Activated CD8-positive, alpha-beta memory T cell treated with anti-CD3 and anti-CD28 coated beads for 1 hour (primary cell): ENCODE results near the gene PREX1.
"Not testable (repeated sequence)": the region's sequence is repeated elsewhere in the genome, so short reads cannot be mapped to it uniquely, and the experiment has no call there.

Experiments used
- DNase-seq, 2 donors: peaks; one replicate each; pipeline ENCODE4 v3.0.0-alpha.2; 2020; ENCODE audit warnings: low read depth in 1 of 2; ENCODE audit errors: extremely low read depth in 1 of 2

The PREX1 gene

DNA sequence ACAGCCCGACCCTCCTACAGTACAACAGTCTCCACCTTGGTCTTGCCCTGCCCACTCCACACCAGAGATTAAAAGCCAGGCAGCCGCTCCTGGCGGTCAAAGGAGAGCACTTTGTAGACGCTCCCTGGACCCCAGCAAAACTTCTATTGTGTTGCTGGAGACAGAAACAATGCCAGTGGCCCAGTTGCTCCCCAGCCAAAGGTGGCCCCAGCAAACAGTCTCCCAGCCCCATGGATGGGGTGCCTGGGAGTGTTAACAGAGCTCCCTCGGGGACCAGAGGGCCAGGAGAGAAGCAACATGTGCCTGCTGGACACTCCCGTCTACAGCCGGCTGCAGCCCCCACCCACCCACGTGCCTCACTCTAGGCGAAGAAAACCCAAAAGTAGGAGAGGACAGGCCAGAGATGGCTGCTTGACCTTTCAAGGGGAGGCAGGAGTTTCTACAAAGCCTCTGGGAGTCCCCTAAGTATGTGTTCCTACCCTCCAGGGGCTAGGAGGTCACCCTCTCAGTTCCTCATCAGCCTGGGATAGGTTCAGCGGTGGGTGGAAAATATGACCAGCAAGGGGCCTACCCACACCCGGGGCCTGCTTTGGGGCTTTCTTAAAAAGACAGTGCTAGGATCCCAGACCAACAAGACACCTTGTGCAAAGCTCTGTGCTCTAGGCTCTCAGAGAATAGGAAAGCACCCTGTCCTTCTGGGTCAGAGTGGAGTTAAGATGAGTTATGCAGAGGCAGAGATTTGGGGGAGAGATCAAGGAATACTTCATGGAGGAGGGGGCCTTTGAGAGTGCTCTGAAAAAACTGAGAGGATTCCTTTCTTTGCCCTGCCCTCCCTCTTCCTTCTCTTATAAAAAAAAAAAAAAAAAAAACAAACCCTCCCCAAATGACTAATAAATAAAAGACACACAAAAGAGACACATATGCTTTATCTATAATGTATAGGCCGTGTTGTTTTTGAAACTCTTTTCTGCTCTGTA is 19.0 kb upstream of the PREX1 start:
- DNase-seq = no peak

DNA sequence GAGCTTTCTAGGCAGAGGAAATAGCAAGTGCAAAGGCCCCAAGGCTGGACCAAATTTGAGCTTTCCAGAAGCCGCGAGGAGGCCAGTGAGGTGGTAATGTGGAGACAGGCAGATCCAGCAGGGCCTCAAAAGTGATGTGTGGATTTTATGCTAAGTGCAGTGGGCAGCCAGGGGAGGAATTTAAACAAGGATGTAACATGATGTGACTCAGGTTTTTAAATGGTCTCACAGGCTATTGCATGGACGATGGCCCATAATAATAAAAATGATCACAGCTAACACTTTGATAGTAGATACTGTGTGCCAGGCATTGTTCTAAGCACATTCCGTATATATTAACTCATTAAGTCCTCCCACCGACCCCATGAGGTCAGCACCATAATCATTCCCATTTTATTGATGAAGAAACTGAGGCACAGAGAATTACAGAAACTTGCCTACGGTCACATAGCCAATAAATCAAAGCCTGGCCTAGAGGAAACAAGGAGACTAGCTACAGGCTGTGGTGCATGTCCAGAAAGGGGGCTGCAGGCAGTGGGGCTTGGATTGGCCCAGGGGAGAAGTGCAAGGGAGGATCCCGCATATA is 18.0 kb upstream of the PREX1 start:
- DNase-seq = no peak

DNA sequence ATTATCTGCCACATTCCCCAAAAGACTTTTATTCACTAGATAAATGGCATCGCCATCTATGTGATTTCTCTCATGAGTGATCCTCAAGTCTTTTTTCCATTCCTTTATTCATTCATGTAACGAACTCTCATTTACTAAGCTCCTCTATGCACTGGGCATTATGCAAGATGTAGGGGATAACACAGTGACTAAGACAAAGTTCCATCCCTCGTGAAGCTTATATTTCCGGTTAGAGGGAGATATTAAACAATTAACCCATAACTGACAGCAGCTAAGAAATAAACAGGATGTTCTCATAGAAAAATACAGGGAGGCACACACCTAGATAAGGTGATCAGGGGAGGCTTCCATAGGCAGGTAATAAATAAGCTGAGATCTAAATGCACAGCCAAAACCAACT is 17.2 kb upstream of the PREX1 start:
- DNase-seq = no peak

DNA sequence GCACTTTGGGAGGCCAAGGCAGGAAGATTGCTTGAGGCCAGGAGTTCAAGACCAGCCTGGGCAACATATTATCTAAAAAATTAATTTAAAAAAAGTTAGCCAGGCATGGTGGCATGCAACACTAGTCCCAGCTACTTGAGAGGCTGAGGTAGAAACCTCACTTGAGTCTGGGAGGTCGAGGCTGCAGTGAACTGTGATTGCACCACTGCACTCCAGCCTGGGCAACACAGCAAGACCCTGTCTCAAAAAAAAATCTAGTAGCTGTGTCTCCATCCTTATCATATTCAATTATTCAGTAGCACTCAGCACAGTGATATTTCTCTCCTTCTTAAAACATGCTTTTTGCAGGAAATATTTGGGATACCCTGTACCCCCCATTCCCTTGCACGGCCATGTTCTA is 16.1 kb upstream of the PREX1 start:
- DNase-seq = not testable (repeated sequence)

DNA sequence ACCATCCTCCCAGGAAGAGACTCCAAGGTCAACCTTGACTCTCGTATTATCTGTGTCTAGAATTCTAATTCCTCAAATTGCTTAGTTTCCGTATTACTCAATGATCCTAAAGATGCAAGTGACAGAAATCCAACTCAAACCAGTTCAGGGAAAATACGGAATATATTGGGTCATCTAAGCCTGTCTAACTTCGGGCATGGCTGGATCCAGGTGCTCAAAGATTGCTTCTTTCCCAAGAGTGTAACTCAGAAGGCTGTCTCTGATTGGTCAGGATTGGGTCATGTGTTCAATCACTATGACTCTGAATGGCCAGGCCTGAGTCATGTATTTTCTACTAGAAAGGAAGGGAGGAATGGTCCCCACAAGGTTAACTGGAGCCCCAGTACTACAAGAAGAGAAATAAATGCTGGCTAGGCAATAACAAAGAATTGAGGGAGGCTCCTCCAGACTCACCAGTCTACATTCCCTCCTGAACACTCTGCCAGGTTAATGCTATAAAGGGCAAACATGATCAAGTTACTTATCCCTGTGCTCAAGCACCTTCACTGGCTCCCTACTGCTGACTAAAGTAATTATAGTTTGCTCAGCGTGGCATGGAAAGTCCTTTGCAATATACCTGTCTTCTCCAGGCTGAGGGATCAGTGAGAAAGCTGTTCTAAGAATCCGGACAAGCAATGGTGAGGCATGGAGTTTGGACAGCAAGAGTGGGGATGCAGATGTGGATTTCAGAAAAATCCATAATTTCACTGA is 15.4 kb upstream of the PREX1 start:
- no peak for DNase-seq

DNA sequence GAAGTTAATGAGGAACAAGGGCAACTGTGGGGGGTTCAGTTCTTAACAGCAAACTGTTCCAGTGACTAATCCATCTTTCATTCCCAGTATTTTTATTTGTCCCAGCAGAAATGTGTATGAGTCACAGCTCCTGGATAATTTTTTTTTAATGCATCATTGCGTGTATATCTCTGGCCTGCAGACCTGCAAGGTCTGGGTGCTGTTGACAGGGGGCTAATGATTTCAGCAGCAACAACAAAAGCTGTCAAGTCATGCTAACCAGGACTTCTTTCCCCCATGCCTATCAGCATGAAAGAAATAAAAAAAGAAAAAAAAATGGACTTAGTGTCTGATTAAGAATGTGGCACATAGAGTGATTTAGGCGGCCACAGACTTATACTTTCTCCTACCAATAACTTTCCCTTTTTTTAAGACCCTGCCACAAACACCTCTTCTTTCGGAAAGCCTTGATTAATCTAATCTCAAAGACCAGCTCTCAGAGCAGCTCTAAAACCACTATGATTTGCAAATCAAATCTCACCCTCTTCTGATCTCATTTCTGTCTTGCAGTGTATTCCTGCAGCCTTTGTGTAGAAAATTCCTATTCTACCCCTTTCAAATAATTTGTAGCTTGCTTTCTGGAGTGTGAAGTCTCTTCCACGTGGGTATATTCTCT is 14.2 kb upstream of the PREX1 start:
- DNase-seq = no peak

DNA sequence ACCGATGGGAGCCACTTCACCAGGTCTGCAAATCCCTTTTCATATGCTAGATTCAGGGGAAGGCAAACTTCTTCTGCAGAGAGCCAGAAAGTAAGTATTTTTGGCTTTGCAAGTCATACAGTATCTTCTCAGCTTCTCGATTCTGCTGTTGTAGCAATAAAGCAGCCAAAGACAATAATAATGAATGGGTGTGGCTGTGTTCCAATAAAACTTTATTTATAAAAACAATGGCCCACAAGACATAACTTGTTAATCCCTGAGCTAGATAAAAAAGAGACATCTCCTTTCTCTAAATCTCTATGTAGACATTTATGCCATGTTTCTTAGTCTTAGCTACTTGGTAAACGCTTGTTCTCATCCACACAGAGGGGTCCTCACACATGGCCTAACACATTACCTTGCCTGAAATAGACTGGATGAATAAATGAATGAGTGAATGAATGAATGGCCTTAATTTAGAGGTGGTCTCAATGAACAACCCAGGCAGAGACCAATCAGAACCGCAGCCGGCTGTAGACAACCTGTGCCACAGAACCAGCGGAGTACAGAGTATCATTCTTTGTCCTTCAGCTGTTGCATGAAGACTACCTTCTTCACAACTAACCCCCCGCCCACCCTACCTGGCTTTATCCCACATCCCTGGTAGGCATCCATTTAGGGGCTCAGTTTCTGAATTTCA is 13.5 kb upstream of the PREX1 start:
- DNase-seq = no peak

DNA sequence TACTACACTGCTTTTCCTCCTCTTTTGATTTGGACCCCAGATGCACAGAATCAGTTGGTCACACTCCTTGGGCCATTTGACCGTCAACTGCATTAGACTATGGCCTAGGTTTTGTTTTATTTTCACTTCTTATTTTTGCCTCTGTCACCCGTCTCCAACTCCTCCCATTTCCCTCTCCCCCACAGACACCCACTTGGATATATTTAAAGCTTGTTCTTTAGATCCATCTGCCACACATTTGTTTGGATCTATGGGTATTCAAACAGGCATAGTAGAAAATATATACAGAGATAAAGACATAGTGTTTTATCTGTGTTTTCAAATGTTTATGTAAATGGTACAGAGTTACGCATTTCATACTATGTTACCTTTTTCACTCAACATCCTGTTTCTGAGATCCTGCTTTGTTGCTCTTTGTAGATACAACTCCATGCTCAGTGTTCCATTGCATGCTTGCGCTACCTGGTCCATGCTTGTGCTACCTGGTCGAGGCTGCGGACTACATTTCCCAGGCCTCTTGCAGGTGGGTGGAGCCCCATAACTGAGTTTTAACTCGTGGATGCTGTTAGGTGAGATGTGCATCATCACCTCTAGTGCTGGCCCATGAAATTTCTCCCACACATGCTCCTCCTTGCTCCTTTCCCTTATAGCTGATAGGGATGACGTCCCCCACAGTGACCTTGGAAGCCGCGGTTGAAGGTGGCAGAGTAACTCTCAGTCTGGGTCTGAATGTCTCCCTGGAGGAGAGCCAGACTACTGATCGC is 11.5 kb upstream of the PREX1 start:
- no peak for DNase-seq

DNA sequence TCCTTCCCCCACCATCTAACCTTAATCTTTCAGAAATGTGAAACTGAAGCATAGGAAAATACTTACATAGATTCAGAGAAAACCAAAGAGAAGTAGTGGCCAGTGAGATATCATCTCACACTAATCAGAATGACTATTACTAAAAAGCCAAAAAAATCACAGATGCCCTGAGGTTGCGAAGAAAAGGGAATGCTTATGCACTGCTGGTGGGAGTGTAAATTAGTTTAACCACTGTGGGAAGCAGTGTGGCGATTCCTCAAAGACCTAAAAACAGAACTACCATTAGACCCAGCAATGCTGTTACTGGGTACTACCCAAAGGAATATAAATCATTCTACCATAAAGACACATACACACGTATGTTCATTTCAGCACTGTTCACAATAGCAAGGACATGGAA is 9.2 kb upstream of the PREX1 start:
- no peak for DNase-seq

DNA sequence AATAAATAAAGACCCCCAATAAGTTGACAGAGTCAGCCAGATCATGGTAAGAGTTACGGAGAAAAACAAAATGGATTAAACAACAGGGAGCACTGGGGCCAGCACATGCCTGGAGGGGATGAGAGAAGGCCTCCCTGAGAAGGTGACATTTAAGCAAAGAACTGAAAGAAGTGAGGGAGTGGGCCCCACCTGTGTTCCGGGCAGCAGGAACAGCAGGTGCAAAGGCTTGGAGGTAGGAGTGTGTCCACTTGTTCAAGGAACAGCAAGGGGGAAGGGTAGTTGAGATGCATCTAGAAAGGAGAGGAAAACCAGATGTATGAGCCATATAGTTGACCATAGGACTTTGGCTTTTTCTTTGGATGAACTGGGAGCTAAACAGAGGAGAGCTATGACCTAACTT is 7.6 kb upstream of the PREX1 start:
- no peak for DNase-seq

DNA sequence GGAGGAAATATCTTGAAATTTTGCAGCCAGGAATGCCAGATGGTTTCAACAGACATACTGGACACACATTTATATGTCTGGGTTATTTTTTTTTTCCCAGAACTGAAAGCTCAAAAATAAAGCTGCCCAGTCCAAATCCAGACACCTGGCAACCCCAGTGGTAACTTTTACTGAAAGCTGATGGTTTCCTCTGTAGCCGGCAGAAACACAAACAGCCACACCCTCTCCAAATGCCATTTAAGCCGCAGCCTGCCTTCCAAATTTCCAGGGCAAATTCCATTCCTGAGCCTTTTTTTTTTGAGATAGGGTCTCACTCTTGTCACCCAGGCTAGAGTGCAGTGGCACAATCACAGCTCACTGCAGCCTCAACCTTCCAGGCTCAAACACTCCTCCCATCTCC is 6.5 kb upstream of the PREX1 start:
- no peak for DNase-seq

DNA sequence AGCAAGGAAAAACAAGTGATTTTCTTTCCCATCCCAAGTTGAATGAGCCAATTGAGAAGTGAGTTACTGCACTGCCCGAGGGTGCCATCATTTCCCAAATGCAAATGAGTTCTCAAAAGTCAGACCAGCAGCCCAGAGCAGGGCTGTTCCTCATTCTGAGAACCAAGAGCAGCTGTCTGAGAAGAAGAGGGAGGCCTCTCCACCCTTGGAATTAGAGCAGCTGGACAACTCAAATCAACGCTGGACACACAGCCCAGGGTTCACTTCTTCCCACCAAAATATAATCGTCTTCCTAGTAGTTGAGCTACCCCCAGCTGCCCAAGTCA is 4.6 kb upstream of the PREX1 start:
- no peak for DNase-seq

DNA sequence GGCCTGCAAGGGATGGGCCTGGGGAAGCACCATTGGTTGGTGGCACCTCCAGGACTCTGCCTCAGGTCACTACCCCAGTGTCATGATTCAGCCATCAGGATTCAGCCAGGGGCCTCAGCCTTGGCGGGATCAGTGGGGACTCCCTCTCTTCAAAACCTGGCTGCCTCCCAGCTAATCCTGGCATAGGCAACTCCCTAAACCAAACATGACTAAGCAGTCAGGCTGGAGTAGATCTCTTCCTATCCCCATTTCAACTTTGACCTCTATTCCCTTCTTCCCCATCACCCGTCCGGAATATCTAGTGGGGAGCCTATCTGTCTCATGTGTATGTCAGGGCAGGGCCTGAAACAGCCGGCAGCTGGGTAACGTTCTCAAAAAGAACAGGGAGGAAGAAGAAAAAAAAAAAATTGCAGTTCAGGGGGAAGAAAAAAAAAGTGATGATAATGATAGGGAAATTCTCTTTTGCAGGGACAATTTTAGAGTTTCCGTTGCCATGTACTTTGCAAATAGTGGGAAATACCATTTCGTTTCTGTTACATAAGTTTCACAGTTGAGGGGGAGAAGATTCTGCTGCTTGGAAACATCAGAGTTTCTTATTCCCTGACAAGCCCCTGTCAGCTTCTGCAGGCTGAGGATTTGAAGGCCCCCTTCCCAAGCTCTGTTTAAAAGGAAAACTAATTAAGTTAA is 4.1 kb upstream of the PREX1 start:
- no peak for DNase-seq

DNA sequence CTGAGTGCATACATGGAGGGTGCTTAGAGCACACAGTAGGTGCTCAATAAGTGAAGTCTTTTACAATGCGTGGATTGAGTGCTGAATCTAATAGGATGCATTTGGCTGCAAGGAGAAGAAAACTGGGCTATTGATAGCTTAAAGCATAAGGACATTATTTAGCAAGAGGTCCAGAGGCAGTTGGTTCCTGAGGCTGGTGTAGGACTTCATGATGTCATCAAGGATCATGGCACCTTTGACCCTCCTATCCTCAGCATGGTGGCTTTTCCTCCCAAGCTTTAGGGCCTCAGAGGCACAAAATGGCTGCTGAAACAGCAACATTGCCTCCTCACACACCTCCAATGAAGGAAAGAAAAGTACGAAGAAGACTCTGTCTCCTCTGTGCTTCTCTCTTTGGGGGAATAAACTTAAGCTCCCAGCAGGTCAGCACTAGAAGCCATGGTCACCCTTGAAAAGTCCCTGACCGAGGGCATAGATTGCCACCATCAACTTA is 3.1 kb upstream of the PREX1 start:
- DNase-seq = no peak

DNA sequence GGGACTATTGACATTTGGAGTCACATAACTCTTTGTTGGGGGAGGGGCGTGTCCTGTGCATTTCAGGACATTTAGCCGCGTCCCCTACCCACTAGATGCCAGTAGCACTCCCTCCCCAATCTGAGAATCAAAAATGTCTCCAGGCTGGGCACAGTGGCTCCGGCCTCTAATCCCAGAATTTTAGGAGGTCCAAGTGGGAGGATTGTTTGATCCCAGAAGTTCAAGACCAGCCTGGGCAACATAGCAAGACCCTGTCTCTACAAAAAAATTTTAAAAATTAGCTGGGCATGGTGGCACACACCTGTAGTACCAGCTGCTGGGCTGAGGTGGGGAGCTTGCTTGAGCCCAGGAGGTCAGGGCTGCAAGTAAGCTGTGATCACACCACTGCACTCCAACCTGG is 2.1 kb upstream of the PREX1 start:
- DNase-seq = no peak

DNA sequence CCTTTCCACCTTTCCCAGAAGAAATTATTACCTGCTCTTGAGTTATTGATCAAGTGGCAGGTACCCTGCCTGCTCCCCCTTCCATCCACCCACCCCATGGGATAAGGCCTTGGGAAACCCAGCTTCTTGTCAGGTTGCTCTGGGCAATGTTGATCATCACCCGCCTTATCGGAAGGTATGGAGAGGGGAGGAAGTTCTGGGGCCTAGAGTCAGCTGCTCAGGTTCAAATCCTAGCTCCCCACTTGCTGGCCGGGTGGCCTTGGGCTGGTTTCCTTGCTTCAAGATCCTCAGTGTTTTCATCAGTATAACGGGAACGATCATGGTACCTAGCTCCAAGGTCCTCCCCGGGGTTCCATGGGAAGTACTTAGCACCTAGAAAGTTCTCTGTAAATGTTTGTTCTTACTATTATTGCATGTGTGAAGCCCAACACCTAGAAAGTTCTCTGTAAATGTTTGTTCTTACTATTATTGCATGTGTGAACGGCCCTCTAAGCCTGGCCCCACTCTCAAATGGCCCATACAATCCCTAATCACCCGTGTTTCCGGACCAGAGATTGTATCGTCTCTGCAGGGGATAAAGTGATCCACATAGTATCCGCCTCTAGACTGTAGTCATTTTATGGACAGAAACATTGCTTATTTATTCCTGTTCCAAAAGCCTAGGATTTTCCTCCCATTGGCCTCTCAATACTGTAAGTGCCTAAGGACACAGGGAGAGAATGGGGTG is 1.1 kb upstream of the PREX1 start:
- DNase-seq = no peak

DNA sequence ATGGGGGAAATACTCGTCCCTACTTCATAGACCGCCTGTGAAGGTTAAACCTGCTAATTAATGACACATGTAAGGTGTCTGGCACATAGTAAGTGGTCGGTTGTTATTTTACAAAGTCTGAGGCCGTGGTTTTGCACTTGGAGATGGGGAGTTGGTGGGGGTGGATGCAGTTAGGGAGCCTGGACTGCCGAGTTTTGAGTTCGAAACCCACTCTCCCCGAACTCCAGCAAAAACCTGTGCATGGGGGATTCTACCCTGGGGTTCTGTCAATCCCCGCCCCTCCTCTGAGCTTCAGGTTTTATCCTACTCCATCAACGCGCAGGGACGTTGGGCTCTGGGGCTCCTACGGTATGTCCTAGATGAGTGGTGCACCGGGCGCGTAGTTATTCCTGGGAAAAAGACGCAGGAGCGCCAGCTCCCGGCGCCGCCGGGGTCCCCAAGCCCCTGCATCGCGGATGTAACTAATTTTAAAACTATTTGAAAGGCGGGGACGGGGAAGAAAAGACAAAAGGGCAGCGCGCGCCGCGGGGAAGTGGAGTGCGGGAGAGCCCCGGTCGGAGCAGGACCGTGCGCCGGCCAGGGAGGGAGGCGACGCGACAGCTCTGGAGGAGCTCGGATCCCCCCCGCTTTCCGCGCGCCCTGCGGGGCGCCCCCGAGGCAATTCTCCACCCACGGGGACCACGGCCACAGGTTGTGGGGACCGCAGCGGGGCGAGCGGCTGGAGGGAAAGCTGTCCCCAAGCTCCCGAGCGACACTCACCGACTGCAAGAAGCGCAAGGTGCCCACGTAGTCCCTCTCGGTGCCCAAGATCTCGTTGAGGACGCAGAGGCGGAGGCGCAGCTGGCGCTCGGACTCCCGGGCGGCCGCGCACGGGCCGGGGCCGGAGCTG is 672 bp downstream of the PREX1 start:
- DNase-seq = no peak

DNA sequence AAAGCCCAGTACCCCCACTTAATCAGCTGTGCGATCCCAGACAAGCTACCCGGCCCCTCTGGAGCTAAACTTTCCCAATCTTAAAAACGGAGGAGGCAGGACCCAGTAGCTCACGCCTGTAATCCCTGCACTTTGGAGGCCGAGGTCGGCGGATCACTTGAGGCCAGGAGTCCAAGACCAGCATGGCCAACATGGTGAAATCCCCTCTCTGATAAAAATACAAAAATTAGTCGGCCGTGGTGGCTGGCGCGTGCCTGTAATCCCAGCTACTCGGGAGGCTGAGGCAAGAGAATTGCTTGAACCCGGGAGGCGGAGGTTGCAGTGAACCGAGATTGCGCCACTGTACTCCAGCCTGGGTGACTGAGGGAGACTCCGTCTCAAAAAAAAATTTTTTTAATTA is 1.3 kb downstream of the PREX1 start:
- not testable (repeated sequence) for DNase-seq
